Skeletal muscle tissue (tissue), 4 donors: ENCODE results near the gene CCNB1IP1. TPM values are rescaled to one million over a fixed set of nuclear protein-coding genes. Genes with fewer than 3 reads are reported as not detected.
A peak's percentile ranks its signal among the peaks of the same experiment; 100 is the strongest.
"Not testable (repeated sequence)": the region's sequence is repeated elsewhere in the genome, so short reads cannot be mapped to it uniquely, and the experiment has no call there.

Experiments used
- H3K27ac ChIP-seq: one replicate; pipeline ENCODE4 v1.7.0; 2013; ENCODE audit warnings: mild to moderate bottlenecking, low read depth, low read length, inconsistent platforms
- H3K27me3 ChIP-seq, 3 donors: one replicate each; pipeline ENCODE4 v1.7.0; 2013; ENCODE audit warnings: low read length in 3 of 3; ENCODE audit not compliant: control insufficient read depth in 3 of 3, insufficient read depth in 3 of 3
- H3K36me3 ChIP-seq, 3 donors: one replicate each; pipeline ENCODE4 v1.7.0; 2013; ENCODE audit warnings: low read length in 3 of 3; ENCODE audit not compliant: control insufficient read depth in 3 of 3, insufficient read depth in 3 of 3
- H3K4me1 ChIP-seq, 3 donors: one replicate each; pipeline ENCODE4 v1.7.0; 2013; ENCODE audit warnings: low read length in 3 of 3, mild to moderate bottlenecking in 3 of 3; ENCODE audit not compliant: control insufficient read depth in 3 of 3, insufficient read depth in 3 of 3
- H3K4me3 ChIP-seq, 3 donors: one replicate each; pipeline ENCODE4 v1.7.0; 2013; ENCODE audit warnings: low read length in 3 of 3
- H3K9ac ChIP-seq, 3 donors: one replicate each; pipeline ENCODE4 v1.7.0; 2013; ENCODE audit warnings: low read length in 3 of 3, mild to moderate bottlenecking in 3 of 3, moderate library complexity in 2 of 3, low read depth in 1 of 3
- H3K9me3 ChIP-seq, 3 donors: one replicate each; pipeline ENCODE4 v1.7.0; 2013; ENCODE audit warnings: low read length in 3 of 3; ENCODE audit not compliant: control insufficient read depth in 3 of 3
- total RNA-seq: library from RNA; depleted of rRNA; stranded (reverse); fragments of >200 nt; gene quantifications from one replicate; pipeline ENCODE4 v1.2.3, GENCODE V29; 2014
- donor health status: Osteomylitis.

CCNB1IP1 gene
- total RNA-seq, 1 donor from 2014 or later: 57.4 TPM

DNA sequence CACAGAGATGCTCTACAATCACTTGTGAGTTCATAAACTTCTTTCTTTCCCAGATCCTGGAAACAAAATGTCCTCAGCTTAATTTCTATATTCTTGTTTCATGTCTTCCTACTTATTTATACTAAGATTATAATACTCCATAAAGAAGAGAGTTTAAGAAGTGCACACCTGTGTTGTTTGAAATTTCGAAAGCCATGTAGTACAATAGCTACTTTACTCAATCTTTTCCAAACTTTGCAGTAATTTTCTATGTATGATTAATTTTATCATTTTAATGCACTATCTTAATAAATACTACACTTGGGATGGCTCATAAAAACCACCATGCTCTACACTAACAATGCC is 27.0 kb downstream of the CCNB1IP1 start:
- no peaks in the 10 kb centered on the region for H3K27me3 ChIP-seq
- H3K4me1 ChIP-seq: peaks cover 4 to 11% (median 8%) of the 10 kb centered on the region in 3 donors
- H3K27ac ChIP-seq: no peak overlapping the region
- H3K4me3 ChIP-seq: peak overlapping the region; percentile 86 to 93 (median 93)
- H3K36me3 ChIP-seq: peaks cover 0 to 8% (median 8%) of the 10 kb centered on the region in 3 donors
- no peak overlapping the region for H3K9ac ChIP-seq
- no peaks in the 10 kb centered on the region for H3K9me3 ChIP-seq

DNA sequence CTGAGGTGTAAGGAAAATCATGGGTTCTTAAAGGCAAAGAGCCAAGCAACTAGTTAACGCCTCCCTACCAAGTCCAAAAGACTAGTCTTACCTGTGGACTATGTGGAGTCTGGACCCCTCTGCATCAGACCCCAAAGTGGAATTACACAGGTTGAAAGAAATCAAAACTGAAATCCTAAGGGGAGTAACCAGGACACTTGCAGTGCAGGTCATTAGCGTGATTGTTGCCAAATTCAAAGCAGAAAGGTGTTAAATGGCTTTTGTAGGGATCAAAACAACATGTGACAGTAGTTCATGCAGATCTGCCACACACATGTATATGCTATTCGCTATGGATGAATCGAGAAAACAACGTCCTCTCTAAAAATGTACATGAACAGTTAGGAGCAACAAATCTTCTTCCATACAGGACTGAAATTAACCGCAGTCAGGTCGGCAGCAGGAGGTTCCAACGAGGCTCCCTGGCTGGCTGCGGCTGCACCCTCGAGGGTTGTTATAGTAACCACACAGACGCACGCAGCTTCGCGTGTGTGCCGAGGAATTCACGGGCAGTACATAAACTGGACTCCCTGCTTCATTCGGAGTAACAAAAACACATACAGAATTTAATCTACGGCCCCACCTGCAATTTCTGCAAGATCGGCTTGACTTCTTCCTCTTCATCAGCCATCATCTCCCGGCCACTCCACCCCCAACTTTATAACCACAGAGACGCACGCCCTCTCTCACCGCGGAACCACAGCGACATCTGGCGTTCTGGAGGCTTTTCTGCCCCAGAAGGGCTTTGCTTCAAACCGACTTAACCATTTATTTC is 27.6 kb downstream of the CCNB1IP1 start, which contains the start of gene TTC5:
TTC5 (minus strand) TSS at position 687 of the 814 bp plus-strand sequence; CDS start at position 673, 14 bp downstream.
- Histone ChIP-seq H3K27me3 (no peaks in the 10 kb centered on the region), H3K9me3 (no peaks in the 10 kb centered on the region), H3K4me1 (peaks cover 4 to 11% (median 8%) of the 10 kb centered on the region in 3 donors), H3K9ac (peak within 1 kb of the TSS; percentile 77 to 82 (median 78)), H3K36me3 (peaks cover 4 to 14% (median 13%) of the 10 kb centered on the region in 3 donors), H3K4me3 (peak within 1 kb of the TSS; percentile 86 to 93 (median 93)), H3K27ac (no peak within 1 kb of the TSS)

DNA sequence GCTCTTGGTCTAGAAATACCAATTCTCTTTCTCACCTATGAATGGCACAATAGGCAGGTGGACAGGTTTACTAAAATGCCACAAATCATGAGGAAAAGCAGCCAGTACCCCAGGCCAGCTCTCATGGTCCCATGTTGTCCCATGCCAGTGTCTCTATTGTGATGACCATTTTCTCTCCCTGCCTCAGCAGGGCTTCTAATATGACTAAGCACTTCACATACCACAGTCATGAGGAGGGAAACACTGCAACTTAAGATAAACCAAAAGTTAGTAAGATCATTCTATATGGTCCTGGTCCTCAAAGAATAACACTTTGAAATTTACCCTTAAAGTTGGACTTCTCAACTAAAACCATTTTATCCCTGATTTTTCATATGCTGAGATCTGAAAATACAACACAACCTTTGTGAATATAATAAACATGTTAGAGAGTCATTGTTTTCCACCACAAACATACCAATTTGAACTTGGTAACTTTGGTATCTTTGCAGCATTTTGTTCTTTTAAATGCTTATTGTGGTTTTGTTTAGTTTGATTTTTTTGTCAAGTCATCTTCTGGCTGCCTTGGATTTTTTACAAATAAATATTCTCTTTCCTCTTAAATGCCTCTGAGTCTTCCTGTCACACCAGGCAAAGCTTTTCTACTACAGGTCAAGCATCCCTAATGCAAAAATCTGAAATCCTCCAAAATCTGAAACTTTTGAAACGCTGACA is 30.9 kb downstream of the CCNB1IP1 start:
- Histone ChIP-seq H3K36me3 (peaks cover 17 to 36% (median 35%) of the 10 kb centered on the region in 3 donors), H3K4me1 (peaks cover 4 to 11% (median 8%) of the 10 kb centered on the region in 3 donors), H3K27ac (no peak overlapping the region), H3K9ac (no peak overlapping the region), H3K9me3 (no peaks in the 10 kb centered on the region), H3K4me3 (no peak overlapping the region), H3K27me3 (no peaks in the 10 kb centered on the region)

DNA sequence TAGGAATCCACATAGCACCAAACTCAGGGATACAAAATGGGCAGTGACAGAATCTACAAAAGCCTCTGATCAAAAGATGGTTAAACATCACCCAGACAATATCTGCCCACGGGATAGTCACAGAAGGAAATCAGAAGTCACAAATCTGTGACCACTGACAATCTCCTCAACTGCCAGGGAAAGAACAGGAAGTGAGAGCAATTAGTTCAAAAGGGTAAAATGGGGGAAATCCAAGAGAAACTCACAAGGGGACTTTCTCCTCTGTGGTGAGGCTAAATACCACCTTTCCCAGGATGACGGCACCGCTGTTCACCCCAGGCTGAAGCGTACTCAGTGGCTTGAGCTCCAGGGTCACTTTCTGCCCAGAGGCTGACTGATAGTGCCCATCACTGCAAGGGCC is 38.0 kb downstream of the CCNB1IP1 start:
- H3K4me3 ChIP-seq: no peak overlapping the region
- H3K9ac ChIP-seq: no peak overlapping the region
- H3K9me3 ChIP-seq: no peaks in the 10 kb centered on the region
- no peaks in the 10 kb centered on the region for H3K27me3 ChIP-seq
- peaks cover 35 to 78% (median 67%) of the 10 kb centered on the region in 3 donors for H3K36me3 ChIP-seq
- H3K27ac ChIP-seq: no peak overlapping the region
- no peaks in the 10 kb centered on the region for H3K4me1 ChIP-seq

DNA sequence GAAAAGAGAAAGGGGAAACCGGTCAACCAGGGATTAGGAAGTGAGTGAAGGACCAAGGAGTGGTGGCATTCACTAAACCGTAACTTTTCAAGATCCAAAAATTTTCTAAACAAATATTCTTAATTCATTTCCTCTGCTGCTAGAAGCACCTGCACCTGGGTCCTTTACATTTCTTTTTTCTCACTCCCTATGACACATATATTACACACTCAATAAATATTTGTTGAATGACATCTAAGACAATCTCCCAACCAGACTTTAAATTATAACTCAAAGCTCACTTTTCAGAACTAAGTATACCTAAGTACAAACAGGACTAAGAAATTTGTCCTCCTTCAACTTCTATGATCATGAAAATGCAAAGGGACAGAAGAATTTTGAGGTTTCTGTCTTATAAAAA is 38.4 kb downstream of the CCNB1IP1 start:
- Histone ChIP-seq H3K9me3 (no peaks in the 10 kb centered on the region), H3K27ac (no peak overlapping the region), H3K9ac (no peak overlapping the region), H3K36me3 (peaks cover 34 to 77% (median 68%) of the 10 kb centered on the region in 3 donors), H3K4me3 (no peak overlapping the region), H3K27me3 (no peaks in the 10 kb centered on the region), H3K4me1 (no peaks in the 10 kb centered on the region)

DNA sequence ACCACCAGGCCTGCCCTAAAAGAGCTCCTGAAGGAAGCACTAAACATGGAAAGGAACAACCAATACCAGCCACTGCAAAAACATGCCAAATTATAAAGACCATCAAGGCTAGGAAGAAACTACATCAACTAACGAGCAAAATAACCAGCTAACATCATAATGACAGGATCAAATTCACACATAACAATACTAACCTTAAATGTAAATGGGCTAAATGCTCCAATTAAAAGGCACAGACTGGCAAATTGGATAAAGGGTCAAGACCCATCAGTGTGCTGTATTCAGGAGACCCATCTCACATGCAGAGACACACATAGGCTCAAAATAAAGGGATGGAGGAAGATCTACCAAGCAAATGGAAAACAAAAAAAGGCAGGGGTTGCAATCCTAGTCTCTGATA is 51.1 kb downstream of the CCNB1IP1 start:
- H3K36me3 ChIP-seq, H3K9me3 ChIP-seq, H3K9ac ChIP-seq, H3K27ac ChIP-seq, H3K27me3 ChIP-seq, H3K4me1 ChIP-seq, H3K4me3 ChIP-seq: not testable (repeated sequence)

DNA sequence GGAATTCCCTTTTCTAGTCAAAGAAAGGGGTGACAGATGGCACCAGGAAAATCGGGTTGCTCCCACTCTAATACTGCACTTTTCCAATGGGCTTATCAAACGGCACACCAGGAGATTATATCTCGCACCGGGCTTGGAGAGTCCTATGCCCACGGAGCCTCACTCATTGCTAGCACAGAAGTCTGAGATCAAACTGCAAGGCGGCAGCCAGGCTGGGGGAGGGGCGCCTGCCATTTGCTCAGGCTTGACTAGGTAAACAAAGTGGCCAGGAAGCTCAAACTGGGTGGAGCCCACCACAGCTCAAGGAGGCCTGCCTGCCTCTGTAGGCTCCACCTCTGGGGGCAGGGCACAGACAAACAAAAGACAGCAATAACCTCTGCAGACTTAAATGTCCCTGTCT is 52.8 kb downstream of the CCNB1IP1 start:
- H3K36me3 ChIP-seq, H3K27me3 ChIP-seq, H3K27ac ChIP-seq, H3K9me3 ChIP-seq, H3K4me3 ChIP-seq, H3K4me1 ChIP-seq, H3K9ac ChIP-seq: not testable (repeated sequence)

DNA sequence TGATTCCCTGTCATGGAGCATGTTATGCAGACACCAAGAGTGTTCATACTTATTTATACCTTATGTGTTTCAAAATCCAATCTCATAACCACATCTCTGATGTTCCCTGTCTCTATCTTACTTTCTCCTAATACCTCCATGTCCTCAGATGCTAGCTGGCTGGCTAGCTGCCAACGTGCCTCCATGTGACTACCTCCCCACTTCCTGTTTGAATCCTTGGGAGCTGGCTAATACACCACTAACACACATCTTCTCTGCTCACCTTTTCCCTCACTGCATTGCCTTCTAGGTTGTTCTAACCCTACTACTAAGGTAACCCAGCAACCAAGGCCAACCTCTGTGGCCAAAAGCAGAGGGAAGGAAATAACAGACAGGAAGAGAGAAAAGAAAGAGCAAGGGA is 54.7 kb downstream of the CCNB1IP1 start:
- peaks cover 0 to 6% (median 0%) of the 10 kb centered on the region in 3 donors for H3K36me3 ChIP-seq
- H3K27ac ChIP-seq: no peak overlapping the region
- H3K4me3 ChIP-seq: no peak overlapping the region
- H3K9ac ChIP-seq: no peak overlapping the region
- no peaks in the 10 kb centered on the region for H3K9me3 ChIP-seq
- H3K27me3 ChIP-seq: no peaks in the 10 kb centered on the region
- no peaks in the 10 kb centered on the region for H3K4me1 ChIP-seq

DNA sequence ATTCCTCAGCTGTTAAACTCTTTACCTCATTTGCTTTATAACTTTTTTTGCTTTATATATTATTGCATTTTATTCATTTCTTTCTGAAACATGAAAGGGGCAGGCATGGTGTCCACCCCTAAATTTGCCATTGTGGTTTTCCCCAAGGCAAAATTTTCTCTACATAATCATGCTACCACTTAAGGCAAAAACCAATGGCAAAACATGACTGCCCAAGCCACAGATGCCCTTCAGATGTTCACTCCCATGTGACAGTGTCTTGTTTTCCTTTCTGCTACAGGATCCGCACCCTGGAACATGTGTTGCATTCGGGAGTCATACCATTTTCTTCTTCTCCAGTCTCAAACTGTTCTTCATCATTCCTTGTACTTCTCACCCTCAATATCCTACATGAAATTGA is 55.7 kb downstream of the CCNB1IP1 start:
- H3K27ac ChIP-seq: no peak overlapping the region
- no peaks in the 10 kb centered on the region for H3K27me3 ChIP-seq
- H3K4me1 ChIP-seq: no peaks in the 10 kb centered on the region
- H3K4me3 ChIP-seq: no peak overlapping the region
- H3K36me3 ChIP-seq: peaks cover 0 to 6% (median 0%) of the 10 kb centered on the region in 3 donors
- no peak overlapping the region for H3K9ac ChIP-seq
- no peaks in the 10 kb centered on the region for H3K9me3 ChIP-seq

DNA sequence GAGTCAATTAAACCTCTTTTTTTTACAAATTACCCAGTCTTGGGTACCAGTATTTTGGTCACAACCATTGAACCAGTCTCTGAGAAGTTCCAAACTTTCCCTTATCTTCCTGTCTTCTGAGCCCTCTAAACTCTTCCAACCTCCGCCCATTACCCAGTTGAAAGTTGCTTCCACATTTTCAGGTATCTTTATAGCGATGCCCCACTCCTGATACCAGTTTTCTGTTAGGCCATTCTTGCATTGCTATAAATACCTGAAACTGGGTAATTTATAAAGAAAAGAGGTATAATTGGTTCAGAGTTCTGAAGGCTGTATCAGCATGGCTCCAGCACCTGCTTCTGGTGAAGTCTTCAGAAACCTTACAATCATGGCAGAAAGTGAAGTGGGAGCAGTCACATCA is 59.0 kb downstream of the CCNB1IP1 start:
- Histone ChIP-seq H3K9me3 (no peaks in the 10 kb centered on the region), H3K27ac (no peak overlapping the region), H3K4me3 (no peak overlapping the region), H3K36me3 (peaks cover 0 to 6% (median 0%) of the 10 kb centered on the region in 3 donors), H3K27me3 (no peaks in the 10 kb centered on the region), H3K9ac (no peak overlapping the region), H3K4me1 (no peaks in the 10 kb centered on the region)
